Common myeloid progenitor, CD34-positive (primary cell): ENCODE results near the gene PLEKHJ1. TPM values are rescaled to one million over a fixed set of nuclear protein-coding genes. Genes with fewer than 3 reads are reported as not detected.
A peak's percentile ranks its signal among the peaks of the same experiment; 100 is the strongest.
"Not testable (repeated sequence)": the region's sequence is repeated elsewhere in the genome, so short reads cannot be mapped to it uniquely, and the experiment has no call there.

ENCODE experiments used
- CTCF ChIA-PET: fragments of 350-600 bp; sonication (Branson Sonifier 250); formaldehyde crosslinking; loops from one replicate; lab custom pipeline; 2021; ENCODE audit warnings: antibody characterized with exemption; lab: Charles Lee
- POLR2A ChIA-PET: fragments of 350-600 bp; sonication (Branson Sonifier 250); formaldehyde crosslinking; loops from one replicate; lab custom pipeline; 2021; ENCODE audit warnings: antibody characterized with exemption; lab: Charles Lee
- DNase-seq, 3 donors: peaks; one replicate each; pipeline versions ENCODE4 v3.0.0 to v3.0.0-alpha.2; 2013
- H3K27ac ChIP-seq, 2 experiments: 1 replicate in 1 of 2; 2 replicates in 1 of 2; pipeline ENCODE4 v1.7.0; 2013; ENCODE audit warnings: inconsistent platforms in 2 of 2, low read length in 2 of 2, mild to moderate bottlenecking in 2 of 2, low read depth in 1 of 2, moderate library complexity in 1 of 2; ENCODE audit not compliant: severe bottlenecking in 2 of 2, insufficient read depth in 1 of 2, poor library complexity in 1 of 2
- H3K27me3 ChIP-seq, 5 experiments: replicated peaks in 2 of 5; 1 replicate in 3 of 5; 2 replicates in 2 of 5; pipeline versions ENCODE4 v1.6.1 to v1.7.0; 2013; ENCODE audit warnings: low read length in 4 of 5, mild to moderate bottlenecking in 2 of 5, moderate library complexity in 2 of 5, inconsistent platforms in 1 of 5; ENCODE audit not compliant: insufficient read depth in 5 of 5, control insufficient read depth in 4 of 5
- H3K36me3 ChIP-seq, 4 experiments: 1 replicate in 2 of 4; 2 replicates in 2 of 4; pipeline versions ENCODE4 v1.6.1 to v1.7.0; 2013; ENCODE audit warnings: low read length in 3 of 4, control low read depth in 1 of 4, mild to moderate bottlenecking in 1 of 4; ENCODE audit not compliant: control insufficient read depth in 4 of 4, insufficient read depth in 4 of 4
- H3K4me1 ChIP-seq, 4 experiments: 1 replicate in 3 of 4; 2 replicates in 1 of 4; pipeline versions ENCODE4 v1.6.1 to v1.7.1; 2013; ENCODE audit warnings: low read length in 3 of 4, mild to moderate bottlenecking in 3 of 4, control low read depth in 1 of 4, inconsistent platforms in 1 of 4, moderate library complexity in 1 of 4; ENCODE audit not compliant: control insufficient read depth in 4 of 4, insufficient read depth in 4 of 4; ENCODE audit errors: control extremely low read depth in 1 of 4
- H3K4me3 ChIP-seq, 7 experiments: 1 replicate in 4 of 7; 2 replicates in 3 of 7; pipeline versions ENCODE4 v1.5.1 to v1.7.0; 2013; ENCODE audit warnings: mild to moderate bottlenecking in 7 of 7, low read length in 6 of 7, moderate library complexity in 6 of 7, inconsistent platforms in 2 of 7, low read depth in 2 of 7, control low read depth in 1 of 7; ENCODE audit not compliant: insufficient read depth in 4 of 7, control insufficient read depth in 1 of 7; ENCODE audit errors: extremely low read depth in 1 of 7
- H3K9me3 ChIP-seq, 5 experiments: 1 replicate in 4 of 5; 2 replicates in 1 of 5; pipeline versions ENCODE4 v1.6.1 to v1.7.1; 2013; ENCODE audit warnings: low read length in 4 of 5, mild to moderate bottlenecking in 2 of 5, inconsistent platforms in 1 of 5, low read depth in 1 of 5, moderate library complexity in 1 of 5; ENCODE audit not compliant: control insufficient read depth in 4 of 5, insufficient read depth in 2 of 5; ENCODE audit errors: control extremely low read depth in 1 of 5
- WGBS: methylation state at CpG from one replicate; pipeline ENCODE4 v1.1.5; 2013; ENCODE audit not compliant: insufficient coverage; 5-methylcytosine and 5-hydroxymethylcytosine counted together
- polyA plus RNA-seq: library from polyadenylated mRNA; unstranded; fragments of 120-200 nt; gene quantifications from one replicate; pipeline ENCODE4 v1.2.1, GENCODE V29; 2013

Gene PLEKHJ1, protein sequence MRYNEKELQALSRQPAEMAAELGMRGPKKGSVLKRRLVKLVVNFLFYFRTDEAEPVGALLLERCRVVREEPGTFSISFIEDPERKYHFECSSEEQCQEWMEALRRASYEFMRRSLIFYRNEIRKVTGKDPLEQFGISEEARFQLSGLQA
- polyA plus RNA-seq, result 35.0 TPM

DNA sequence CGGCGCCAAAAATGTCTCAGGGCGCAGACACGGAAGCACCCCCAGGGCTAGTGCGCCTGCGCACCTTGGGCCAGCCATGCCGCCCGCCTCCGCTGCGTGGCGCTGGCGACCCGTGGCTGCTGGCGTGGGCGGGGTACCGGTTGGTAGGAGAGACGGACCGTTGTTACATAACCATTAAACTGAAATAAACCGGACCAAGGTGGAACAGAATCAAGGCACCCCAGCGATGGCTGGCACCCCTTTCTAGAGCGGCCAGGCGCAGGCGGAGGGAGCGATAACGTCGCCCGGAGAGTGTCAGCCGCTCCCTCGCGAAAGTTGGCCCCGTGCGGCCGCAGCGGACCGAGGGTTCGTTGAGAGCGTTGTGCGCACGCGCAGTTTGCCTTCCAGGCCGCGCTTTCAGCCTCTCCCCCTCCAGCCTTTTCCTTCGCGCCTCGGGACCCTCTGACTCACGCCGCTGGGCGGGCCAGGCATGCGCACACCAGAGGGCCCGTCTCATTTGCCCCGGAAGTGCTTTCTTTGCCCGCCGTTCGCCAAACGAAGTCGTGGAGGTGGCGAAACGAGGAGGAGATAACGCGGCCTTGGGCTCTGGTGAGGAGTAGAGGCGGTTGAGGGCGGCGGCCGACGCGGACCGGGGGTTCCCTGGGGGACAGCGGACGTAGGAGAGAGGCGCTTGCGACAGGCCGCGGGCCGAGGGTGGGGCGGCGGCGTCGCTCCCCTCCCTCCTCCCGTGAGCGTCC is at the start of gene PLEKHJ1, which contains the start of gene SF3A2:
PLEKHJ1 (minus strand) TSS at position 16 of the 737 bp plus-strand sequence. CDS start 81 bp downstream, outside the sequence.
SF3A2 (plus strand) TSS at position 511 of the 737 bp plus-strand sequence. CDS start 6,595 bp downstream, outside the sequence.
- CTCF ChIA-PET, result interaction anchor here (0.8 to 8.1 kb wide), 5 partner anchors 15 to 79 kb away, joined by 3 to 52 read pairs (median 4); partner anchors contain the start of gene AMH
- H3K36me3 ChIP-seq, result peaks cover 3 to 43% (median 21%) of the 10 kb centered on the region in 4 experiments

DNA sequence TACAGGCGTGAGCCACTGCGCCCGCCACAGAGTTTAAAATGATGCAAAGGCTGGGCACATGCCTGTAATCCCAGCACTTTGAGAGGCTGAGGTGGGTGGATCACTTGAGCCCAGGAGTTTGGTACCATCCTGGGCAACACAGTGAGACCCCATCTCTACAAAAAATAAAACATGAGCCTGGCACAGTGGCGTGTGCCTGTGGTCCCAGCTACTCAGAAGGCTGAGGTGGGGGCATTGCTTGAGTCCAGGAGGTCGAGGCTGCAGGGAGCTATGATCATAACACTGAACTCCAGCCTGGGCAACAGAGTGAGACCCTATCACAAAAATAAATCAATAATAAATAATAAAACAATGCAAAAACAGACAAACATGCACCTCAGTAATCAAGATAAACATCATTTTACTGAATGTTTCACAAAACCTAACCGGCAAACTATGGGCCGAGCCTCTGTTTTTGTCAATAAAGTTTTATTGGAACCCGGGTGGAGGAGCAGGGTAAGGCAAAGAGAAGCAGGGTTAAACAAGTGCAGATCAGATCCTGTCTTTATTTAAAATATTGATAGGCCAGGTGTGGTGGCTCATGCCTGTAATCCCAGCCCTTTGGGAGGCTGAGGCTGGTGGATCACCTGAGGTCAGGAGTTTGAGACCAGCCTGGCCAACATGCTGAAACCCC is 47.8 kb upstream of the PLEKHJ1 start:
- no peak overlapping the region for H3K4me3 ChIP-seq
- no peaks in the 10 kb centered on the region for H3K27me3 ChIP-seq
- ChIA-PET CTCF (interaction anchor here (1.5 kb wide), 1 partner anchor 35 kb away, joined by 3 read pairs; no protein-coding TSS in a partner anchor), POLR2A (interaction anchor here (2.0 kb wide), 1 partner anchor 11 kb away, joined by 6 read pairs; no protein-coding TSS in a partner anchor)
- DNase-seq, result peak in 1 of 3 donors; percentile 27
- no peak overlapping the region for H3K27ac ChIP-seq
- no peaks in the 10 kb centered on the region for H3K9me3 ChIP-seq
- H3K36me3 ChIP-seq, result no peaks in the 10 kb centered on the region
- WGBS, result 97% methylated on average over 8 of the region's 8 CpGs
- H3K4me1 ChIP-seq, result peaks cover 0 to 57% (median 45%) of the 10 kb centered on the region in 4 experiments

More for the DNA sequence above, at the start of gene PLEKHJ1, which contains the start of gene SF3A2:
- POLR2A ChIA-PET, result interaction anchor here (0.6 to 1.4 kb wide), 4 partner anchors 27 to 192 kb away, joined by 3 to 6 read pairs (median 4); no protein-coding TSS in a partner anchor
- Histone ChIP-seq H3K27me3 (no peaks in the 10 kb centered on the region), H3K4me1 (peaks cover 0 to 64% (median 62%) of the 10 kb centered on the region in 4 experiments), H3K4me3 (peak within 1 kb of the TSS; percentile 59 to 86 (median 79)), H3K9me3 (no peaks in the 10 kb centered on the region), H3K27ac (peak within 1 kb of the TSS; percentile 85 to 94)
- under 1% methylated on average over 50 of the region's 80 CpGs for WGBS
- DNase-seq, result peak; percentile 97 to 99 (median 98)

DNA sequence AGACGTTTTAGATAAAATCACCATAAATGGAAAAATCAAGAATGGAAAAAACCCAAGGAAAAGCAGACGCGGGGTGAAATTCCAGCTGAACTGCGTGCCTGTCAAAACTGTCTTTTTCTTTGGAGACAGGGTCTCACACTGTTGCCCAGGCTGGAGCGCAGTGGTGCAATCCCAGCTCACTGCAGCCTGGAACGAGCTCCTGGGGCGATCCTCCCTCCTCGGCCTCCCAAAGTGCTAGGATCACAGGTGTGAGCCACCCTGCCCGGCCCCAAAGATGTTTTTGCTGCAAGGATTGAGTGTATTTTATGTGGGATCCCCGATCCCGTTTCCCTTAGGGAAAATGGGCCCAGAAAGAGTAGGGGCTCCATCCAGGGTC is 46.7 kb upstream of the PLEKHJ1 start:
- Histone ChIP-seq H3K4me1 (peaks cover 0 to 46% (median 33%) of the 10 kb centered on the region in 4 experiments), H3K9me3 (no peaks in the 10 kb centered on the region), H3K27me3 (no peaks in the 10 kb centered on the region), H3K27ac (no peak overlapping the region), H3K36me3 (no peaks in the 10 kb centered on the region), H3K4me3 (peak overlapping the region in 2 of 7 experiments; percentile 65 to 67)
- CTCF ChIA-PET, result interaction anchor here (1.0 to 1.5 kb wide), 3 partner anchors 9 to 36 kb away, joined by 3 to 4 read pairs (median 3); no protein-coding TSS in a partner anchor
- WGBS, result 92% methylated on average over 9 of the region's 11 CpGs
- POLR2A ChIA-PET, result interaction anchor here (1.0 to 1.4 kb wide), 3 partner anchors 19 to 111 kb away, joined by 3 to 5 read pairs (median 3); no protein-coding TSS in a partner anchor
- DNase-seq, result no peak

DNA sequence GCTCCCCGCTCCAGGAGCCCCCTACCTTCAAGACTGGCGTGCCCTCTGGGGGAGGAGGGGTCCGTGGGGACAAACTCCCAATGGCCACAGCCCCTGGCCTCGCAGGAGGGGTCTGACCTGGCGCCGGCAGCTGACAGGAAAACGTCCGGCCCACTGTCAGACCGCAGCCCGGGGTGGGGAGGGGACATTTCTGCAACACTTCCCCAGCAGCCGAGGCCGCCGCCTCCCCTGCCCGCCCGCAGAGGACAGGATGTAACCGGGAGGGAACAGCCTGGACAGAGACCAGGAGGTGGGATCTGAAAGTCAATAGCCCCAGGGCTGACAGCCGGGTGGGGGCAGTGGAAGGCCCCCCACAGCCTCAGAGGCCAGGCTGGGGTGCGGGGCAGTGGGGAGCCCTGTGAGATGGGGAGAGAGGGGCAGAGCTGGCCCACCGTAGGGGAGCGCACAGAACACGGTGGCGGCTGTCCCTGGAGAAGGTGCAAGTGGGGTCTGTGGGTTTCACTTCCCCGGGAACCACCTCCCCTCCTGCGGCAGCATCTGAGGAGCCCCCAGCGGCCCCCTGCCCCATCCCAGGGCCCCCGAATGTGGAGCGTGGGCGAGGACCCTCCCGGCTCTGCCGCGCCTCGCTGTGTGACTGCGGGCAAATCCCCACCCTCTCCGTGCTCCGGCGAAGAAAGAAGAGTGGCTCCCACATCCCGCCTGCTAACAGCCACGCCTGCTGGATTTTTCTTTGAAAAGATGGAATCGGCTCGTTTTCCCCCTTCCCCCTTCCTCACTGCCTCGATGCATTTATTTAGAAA is 46.1 kb upstream of the PLEKHJ1 start, which contains the start of gene PEAK3:
PEAK3 (minus strand) TSS at position 114 of the 800 bp plus-strand sequence. CDS start 1,244 bp downstream, outside the sequence.
- H3K4me1 ChIP-seq, result peaks cover 0 to 40% (median 28%) of the 10 kb centered on the region in 4 experiments

DNA sequence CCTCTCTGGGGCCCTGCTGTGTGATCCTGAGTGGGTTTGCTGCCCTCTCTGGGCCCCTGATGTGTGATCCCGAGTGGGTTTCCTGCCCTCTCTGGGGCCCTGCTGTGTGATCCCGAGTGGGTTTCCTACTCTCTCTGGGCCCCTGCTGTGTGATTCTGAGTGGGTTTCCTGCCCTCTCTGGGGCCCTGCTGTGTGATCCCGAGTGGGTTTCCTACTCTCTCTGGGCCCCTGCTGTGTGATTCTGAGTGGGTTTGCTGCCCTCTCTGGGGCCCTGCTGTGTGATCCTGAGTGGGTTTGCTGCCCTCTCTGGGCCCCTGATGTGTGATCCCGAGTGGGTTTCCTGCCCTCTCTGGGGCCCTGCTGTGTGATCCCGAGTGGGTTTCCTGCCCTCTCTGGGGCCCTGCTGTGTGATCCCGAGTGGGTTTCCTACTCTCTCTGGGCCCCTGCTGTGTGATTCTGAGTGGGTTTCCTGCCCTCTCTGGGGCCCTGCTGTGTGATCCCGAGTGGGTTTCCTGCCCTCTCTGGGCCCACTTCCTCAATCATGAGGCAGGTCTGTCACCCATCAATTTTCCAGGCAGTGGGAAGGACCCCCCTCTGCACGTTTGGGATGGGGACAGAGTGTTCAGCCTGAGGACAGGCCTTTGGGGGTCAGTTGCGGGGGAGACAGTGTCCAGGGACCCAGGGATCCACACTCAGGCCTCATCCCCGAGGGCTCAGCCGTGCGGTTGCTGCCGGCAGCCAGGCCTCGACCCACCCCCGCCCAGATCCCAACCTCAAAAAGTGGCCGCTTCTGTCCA is 45.3 kb upstream of the PLEKHJ1 start:
- not testable (repeated sequence) for H3K36me3 ChIP-seq, DNase-seq, H3K9me3 ChIP-seq, H3K27ac ChIP-seq, H3K27me3 ChIP-seq
- Histone ChIP-seq H3K4me3 (peak overlapping the region in 6 of 7 experiments; percentile 19 to 67 (median 54)), H3K4me1 (peaks cover 0 to 34% (median 20%) of the 10 kb centered on the region in 4 experiments)
- ChIA-PET CTCF (interaction anchor here (1.0 kb wide), 2 partner anchors 8 to 113 kb away, joined by 3 read pairs; no protein-coding TSS in a partner anchor), POLR2A (interaction anchor here (0.7 to 1.3 kb wide), 3 partner anchors 18 to 146 kb away, joined by 3 to 5 read pairs (median 4); partner anchors contain the start of gene TIMM13)
- WGBS, result 0% methylated on average over 9 of the region's 16 CpGs

More for the DNA sequence above, 46.1 kb upstream of the PLEKHJ1 start, which contains the start of gene PEAK3:
- peak in 2 of 3 donors; percentile 74 to 83 for DNase-seq
- H3K27ac ChIP-seq, result no peak within 1 kb of the TSS
- CTCF ChIA-PET, result interaction anchor here (1.0 to 1.5 kb wide), 4 partner anchors 8 to 112 kb away, joined by 3 to 4 read pairs (median 3); no protein-coding TSS in a partner anchor
- H3K36me3 ChIP-seq, result peaks cover 0 to 1% (median 0%) of the 10 kb centered on the region in 4 experiments
- peak within 1 kb of the TSS in 6 of 7 experiments; percentile 19 to 67 (median 54) for H3K4me3 ChIP-seq
- H3K9me3 ChIP-seq, result no peaks in the 10 kb centered on the region
- POLR2A ChIA-PET, result interaction anchor here (0.5 to 1.4 kb wide), 6 partner anchors 14 to 145 kb away, joined by 3 to 5 read pairs (median 3); partner anchors contain the start of gene TIMM13
- WGBS, result 9% methylated on average over 34 of the region's 41 CpGs
- no peaks in the 10 kb centered on the region for H3K27me3 ChIP-seq
